ENCODE data around the gene ST6GALNAC5.

DNA sequence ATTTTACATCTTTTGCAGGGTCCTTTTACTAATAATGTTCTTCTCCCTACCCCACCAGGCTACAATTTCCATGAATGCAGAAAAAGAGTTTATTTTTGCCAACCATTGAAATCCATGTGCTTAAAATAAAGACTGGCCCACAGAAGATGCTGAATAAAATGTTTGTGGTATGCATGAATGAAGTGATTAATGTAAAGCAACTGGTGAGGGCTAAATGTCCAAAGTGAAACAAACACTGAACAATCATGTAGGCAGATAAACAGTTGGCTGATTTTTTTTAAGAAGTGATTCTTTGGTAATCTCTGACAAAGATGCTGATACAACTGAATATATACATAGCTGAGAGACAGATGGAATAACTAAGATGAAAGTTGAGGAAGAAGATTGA lies 94.5 kb downstream of the ST6GALNAC5 start:
- TF ChIP-seq, protein P1, sequence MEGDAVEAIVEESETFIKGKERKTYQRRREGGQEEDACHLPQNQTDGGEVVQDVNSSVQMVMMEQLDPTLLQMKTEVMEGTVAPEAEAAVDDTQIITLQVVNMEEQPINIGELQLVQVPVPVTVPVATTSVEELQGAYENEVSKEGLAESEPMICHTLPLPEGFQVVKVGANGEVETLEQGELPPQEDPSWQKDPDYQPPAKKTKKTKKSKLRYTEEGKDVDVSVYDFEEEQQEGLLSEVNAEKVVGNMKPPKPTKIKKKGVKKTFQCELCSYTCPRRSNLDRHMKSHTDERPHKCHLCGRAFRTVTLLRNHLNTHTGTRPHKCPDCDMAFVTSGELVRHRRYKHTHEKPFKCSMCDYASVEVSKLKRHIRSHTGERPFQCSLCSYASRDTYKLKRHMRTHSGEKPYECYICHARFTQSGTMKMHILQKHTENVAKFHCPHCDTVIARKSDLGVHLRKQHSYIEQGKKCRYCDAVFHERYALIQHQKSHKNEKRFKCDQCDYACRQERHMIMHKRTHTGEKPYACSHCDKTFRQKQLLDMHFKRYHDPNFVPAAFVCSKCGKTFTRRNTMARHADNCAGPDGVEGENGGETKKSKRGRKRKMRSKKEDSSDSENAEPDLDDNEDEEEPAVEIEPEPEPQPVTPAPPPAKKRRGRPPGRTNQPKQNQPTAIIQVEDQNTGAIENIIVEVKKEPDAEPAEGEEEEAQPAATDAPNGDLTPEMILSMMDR (IDR thresholded peaks at IDR 0.05) = no peak
- TF ChIP-seq POLR2A (IDR thresholded peaks at IDR 0.05) = no peak
